Chondrocyte (in vitro differentiated cells): Measurements from ENCODE around the gene ELL. TPM values are rescaled to one million over a fixed set of nuclear protein-coding genes. Genes with fewer than 3 reads are reported as not detected.
A peak's percentile ranks its signal among the peaks of the same experiment; 100 is the strongest.

Source experiments
- DNase-seq: peaks from one replicate; pipeline ENCODE4 v3.0.0; 2021; ENCODE audit warnings: mixed read lengths, low spot score
- H3K27ac Mint-ChIP-seq: one replicate; pipeline ENCODE4 v1.8.0; 2021; ENCODE audit warnings: mild to moderate bottlenecking, moderate library complexity, mixed read lengths; ENCODE audit not compliant: unreplicated experiment
- H3K27me3 Mint-ChIP-seq: 2 replicates; pipeline ENCODE4 v1.8.0; 2021; ENCODE audit warnings: low read depth, mixed read lengths
- H3K36me3 Mint-ChIP-seq: 2 replicates; pipeline ENCODE4 v1.8.0; 2021; ENCODE audit warnings: low read depth, mixed read lengths
- H3K4me1 Mint-ChIP-seq: 2 replicates; pipeline ENCODE4 v1.8.0; 2021; ENCODE audit warnings: low read depth, mild to moderate bottlenecking, mixed read lengths
- H3K4me3 Mint-ChIP-seq: one replicate; pipeline ENCODE4 v1.8.0; 2021; ENCODE audit warnings: mild to moderate bottlenecking, moderate library complexity, mixed read lengths; ENCODE audit not compliant: unreplicated experiment
- H3K9me3 Mint-ChIP-seq: 2 replicates; pipeline ENCODE4 v1.8.0; 2021; ENCODE audit warnings: low read depth, mixed read lengths
- CTCF ChIP-seq: fragments of 200-600 bp; sonication (generic); IDR thresholded peaks from 2 replicates; pipeline ENCODE4 v1.5.0; 2021; ENCODE audit warnings: antibody characterized with exemption, mild to moderate bottlenecking, moderate library complexity
- total RNA-seq: library from RNA; stranded (reverse); gene quantifications from 3 replicates; pipeline ENCODE4 v1.2.1, GENCODE V29; 2021

ELL gene
- total RNA-seq, 1 donor from 2014 or later = 14.0 TPM

- peaks cover 46% of the 10 kb centered on the region for H3K4me1 Mint-ChIP-seq
- no peak overlapping the region for H3K27ac Mint-ChIP-seq
- TF ChIP-seq CTCF = no peak
- H3K4me3 Mint-ChIP-seq = no peak overlapping the region
- H3K9me3 Mint-ChIP-seq = no peaks in the 10 kb centered on the region
- H3K27me3 Mint-ChIP-seq = no peaks in the 10 kb centered on the region
- DNase-seq = no peak
- H3K36me3 Mint-ChIP-seq = no peaks in the 10 kb centered on the region
These were observed 32.2 kb downstream of the ELL start for GRCh38 chr19:18489627-18490184.

- H3K27me3 Mint-ChIP-seq = no peaks in the 10 kb centered on the region
- H3K9me3 Mint-ChIP-seq = no peaks in the 10 kb centered on the region
- DNase-seq = no peak
- peak; percentile 51 for TF ChIP-seq CTCF
- H3K27ac Mint-ChIP-seq = peak overlapping the region; percentile 27
- no peaks in the 10 kb centered on the region for H3K36me3 Mint-ChIP-seq
- H3K4me1 Mint-ChIP-seq = peaks cover 39% of the 10 kb centered on the region
- no peak overlapping the region for H3K4me3 Mint-ChIP-seq
These were observed 32.8 kb downstream of the ELL start for GRCh38 chr19:18488838-18489626.

- DNase-seq = no peak
- Mint-ChIP-seq H3K27ac (peak overlapping the region; percentile 57), H3K36me3 (no peaks in the 10 kb centered on the region), H3K27me3 (no peaks in the 10 kb centered on the region), H3K4me1 (peaks cover 41% of the 10 kb centered on the region), H3K4me3 (no peak overlapping the region), H3K9me3 (no peaks in the 10 kb centered on the region)
- no peak for TF ChIP-seq CTCF
These were observed 33.5 kb downstream of the ELL start for GRCh38 chr19:18488403-18488723.

GRCh38 chr19:18487576-18488402 lies 34.1 kb downstream of the ELL start:
- Mint-ChIP-seq H3K4me1 (peaks cover 47% of the 10 kb centered on the region), H3K27me3 (no peaks in the 10 kb centered on the region), H3K36me3 (no peaks in the 10 kb centered on the region), H3K9me3 (no peaks in the 10 kb centered on the region), H3K4me3 (no peak overlapping the region), H3K27ac (peak overlapping the region; percentile 57)
- TF ChIP-seq CTCF = no peak
- DNase-seq = no peak

- H3K4me1 Mint-ChIP-seq = peaks cover 48% of the 10 kb centered on the region
- no peaks in the 10 kb centered on the region for H3K36me3 Mint-ChIP-seq
- no peaks in the 10 kb centered on the region for H3K9me3 Mint-ChIP-seq
- TF ChIP-seq CTCF = no peak
- H3K4me3 Mint-ChIP-seq = no peak overlapping the region
- H3K27me3 Mint-ChIP-seq = no peaks in the 10 kb centered on the region
- no peak for DNase-seq
- peak overlapping the region; percentile 67 for H3K27ac Mint-ChIP-seq
These were observed 35.1 kb downstream of the ELL start for GRCh38 chr19:18486746-18487145.
